Measurements from ENCODE around the gene MTRF1L. TPM values are rescaled to one million over a fixed set of nuclear protein-coding genes. Genes with fewer than 3 reads are reported as not detected.

MTRF1L gene
- total and polyA plus RNA-seq, 2 of the 13 experiments (the other 11 are each of a cell fraction or from before 2014, with no cell fraction given): 17.6 to 28.7 TPM

- TF ChIP-seq, protein P1, sequence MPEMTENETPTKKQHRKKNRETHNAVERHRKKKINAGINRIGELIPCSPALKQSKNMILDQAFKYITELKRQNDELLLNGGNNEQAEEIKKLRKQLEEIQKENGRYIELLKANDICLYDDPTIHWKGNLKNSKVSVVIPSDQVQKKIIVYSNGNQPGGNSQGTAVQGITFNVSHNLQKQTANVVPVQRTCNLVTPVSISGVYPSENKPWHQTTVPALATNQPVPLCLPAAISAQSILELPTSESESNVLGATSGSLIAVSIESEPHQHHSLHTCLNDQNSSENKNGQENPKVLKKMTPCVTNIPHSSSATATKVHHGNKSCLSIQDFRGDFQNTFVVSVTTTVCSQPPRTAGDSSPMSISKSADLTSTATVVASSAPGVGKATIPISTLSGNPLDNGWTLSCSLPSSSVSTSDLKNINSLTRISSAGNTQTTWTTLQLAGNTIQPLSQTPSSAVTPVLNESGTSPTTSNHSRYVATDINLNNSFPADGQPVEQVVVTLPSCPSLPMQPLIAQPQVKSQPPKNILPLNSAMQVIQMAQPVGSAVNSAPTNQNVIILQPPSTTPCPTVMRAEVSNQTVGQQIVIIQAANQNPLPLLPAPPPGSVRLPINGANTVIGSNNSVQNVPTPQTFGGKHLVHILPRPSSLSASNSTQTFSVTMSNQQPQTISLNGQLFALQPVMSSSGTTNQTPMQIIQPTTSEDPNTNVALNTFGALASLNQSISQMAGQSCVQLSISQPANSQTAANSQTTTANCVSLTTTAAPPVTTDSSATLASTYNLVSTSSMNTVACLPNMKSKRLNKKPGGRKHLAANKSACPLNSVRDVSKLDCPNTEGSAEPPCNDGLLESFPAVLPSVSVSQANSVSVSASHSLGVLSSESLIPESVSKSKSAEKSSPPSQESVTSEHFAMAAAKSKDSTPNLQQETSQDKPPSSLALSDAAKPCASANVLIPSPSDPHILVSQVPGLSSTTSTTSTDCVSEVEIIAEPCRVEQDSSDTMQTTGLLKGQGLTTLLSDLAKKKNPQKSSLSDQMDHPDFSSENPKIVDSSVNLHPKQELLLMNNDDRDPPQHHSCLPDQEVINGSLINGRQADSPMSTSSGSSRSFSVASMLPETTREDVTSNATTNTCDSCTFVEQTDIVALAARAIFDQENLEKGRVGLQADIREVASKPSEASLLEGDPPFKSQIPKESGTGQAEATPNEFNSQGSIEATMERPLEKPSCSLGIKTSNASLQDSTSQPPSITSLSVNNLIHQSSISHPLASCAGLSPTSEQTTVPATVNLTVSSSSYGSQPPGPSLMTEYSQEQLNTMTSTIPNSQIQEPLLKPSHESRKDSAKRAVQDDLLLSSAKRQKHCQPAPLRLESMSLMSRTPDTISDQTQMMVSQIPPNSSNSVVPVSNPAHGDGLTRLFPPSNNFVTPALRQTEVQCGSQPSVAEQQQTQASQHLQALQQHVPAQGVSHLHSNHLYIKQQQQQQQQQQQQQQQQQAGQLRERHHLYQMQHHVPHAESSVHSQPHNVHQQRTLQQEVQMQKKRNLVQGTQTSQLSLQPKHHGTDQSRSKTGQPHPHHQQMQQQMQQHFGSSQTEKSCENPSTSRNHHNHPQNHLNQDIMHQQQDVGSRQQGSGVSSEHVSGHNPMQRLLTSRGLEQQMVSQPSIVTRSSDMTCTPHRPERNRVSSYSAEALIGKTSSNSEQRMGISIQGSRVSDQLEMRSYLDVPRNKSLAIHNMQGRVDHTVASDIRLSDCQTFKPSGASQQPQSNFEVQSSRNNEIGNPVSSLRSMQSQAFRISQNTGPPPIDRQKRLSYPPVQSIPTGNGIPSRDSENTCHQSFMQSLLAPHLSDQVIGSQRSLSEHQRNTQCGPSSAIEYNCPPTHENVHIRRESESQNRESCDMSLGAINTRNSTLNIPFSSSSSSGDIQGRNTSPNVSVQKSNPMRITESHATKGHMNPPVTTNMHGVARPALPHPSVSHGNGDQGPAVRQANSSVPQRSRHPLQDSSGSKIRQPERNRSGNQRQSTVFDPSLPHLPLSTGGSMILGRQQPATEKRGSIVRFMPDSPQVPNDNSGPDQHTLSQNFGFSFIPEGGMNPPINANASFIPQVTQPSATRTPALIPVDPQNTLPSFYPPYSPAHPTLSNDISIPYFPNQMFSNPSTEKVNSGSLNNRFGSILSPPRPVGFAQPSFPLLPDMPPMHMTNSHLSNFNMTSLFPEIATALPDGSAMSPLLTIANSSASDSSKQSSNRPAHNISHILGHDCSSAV (CRISPR knock-in tag; IDR thresholded peaks at IDR 0.05; ENCODE audit: borderline replicate concordance): no peak
- TF ChIP-seq HDAC1 (CRISPR knock-in tag; IDR thresholded peaks at IDR 0.05) (no peak), ZNF773 (CRISPR knock-in tag; IDR thresholded peaks at IDR 0.05; ENCODE audit: borderline replicate concordance) (0 out of 2 replicates have a peak, but pooled peaks have one; percentile 5), EP300 (IDR thresholded peaks at IDR 0.05; ENCODE audit: low read depth in 2 of 2, low read length in 2 of 2) (no peak; a peak in 1 of 4 replicates), EP300 (CRISPR knock-in tag; IDR thresholded peaks at IDR 0.05; ENCODE audit: borderline replicate concordance) (no peak), CREM (IDR thresholded peaks at IDR 0.05) (no peak), CREM (CRISPR knock-in tag; IDR thresholded peaks at IDR 0.05) (no peak), ATRX (CRISPR knock-in tag; IDR thresholded peaks at IDR 0.05; ENCODE audit: borderline replicate concordance) (no peak), ZFP36L1 (CRISPR knock-in tag; IDR thresholded peaks at IDR 0.05) (0 out of 2 replicates have a peak, but pooled peaks have one; percentile 34), ZNF598 (CRISPR knock-in tag; IDR thresholded peaks at IDR 0.05; ENCODE audit: borderline replicate concordance) (0 out of 2 replicates have a peak, but pooled peaks have one; percentile 52), ZNF556 (CRISPR knock-in tag; IDR thresholded peaks at IDR 0.05; ENCODE audit: borderline replicate concordance) (peak; percentile 85; the same call in 1 of the 2 replicates), MAX (IDR thresholded peaks at IDR 0.05) (no peak), ZNF746 (CRISPR knock-in tag; IDR thresholded peaks at IDR 0.05) (peak; percentile 61), ZNF775 (CRISPR knock-in tag; IDR thresholded peaks at IDR 0.05; ENCODE audit: borderline replicate concordance) (0 out of 2 replicates have a peak, but pooled peaks have one; percentile 25), BHLHE40 (IDR thresholded peaks at IDR 0.05; ENCODE audit: low read length) (no peak), GABPA (IDR thresholded peaks at IDR 0.05; ENCODE audit: low read depth, low read length) (peak; percentile 2; the same call in 1 of the 2 replicates), GABPA (CRISPR knock-in tag; IDR thresholded peaks at IDR 0.05; ENCODE audit: low read depth) (peak; percentile 57), ZFX (CRISPR knock-in tag; IDR thresholded peaks at IDR 0.05; ENCODE audit: low read depth) (peak; percentile 99), MTF2 (CRISPR knock-in tag; IDR thresholded peaks at IDR 0.05; ENCODE audit: borderline replicate concordance) (no peak), ZNF552 (CRISPR knock-in tag; IDR thresholded peaks at IDR 0.05; ENCODE audit: borderline replicate concordance) (no peak; the same call in 1 of the 2 replicates), ISX (CRISPR knock-in tag; conservative IDR thresholded peaks at IDR 0.05) (no peak)
Observed at GRCh38 chr6:152983637-152984512, 18.6 kb downstream of the MTRF1L start (continued).

All from HepG2 (cell line).